ENCODE measurements around the gene DNAJC8.

The DNAJC8 gene

DNA sequence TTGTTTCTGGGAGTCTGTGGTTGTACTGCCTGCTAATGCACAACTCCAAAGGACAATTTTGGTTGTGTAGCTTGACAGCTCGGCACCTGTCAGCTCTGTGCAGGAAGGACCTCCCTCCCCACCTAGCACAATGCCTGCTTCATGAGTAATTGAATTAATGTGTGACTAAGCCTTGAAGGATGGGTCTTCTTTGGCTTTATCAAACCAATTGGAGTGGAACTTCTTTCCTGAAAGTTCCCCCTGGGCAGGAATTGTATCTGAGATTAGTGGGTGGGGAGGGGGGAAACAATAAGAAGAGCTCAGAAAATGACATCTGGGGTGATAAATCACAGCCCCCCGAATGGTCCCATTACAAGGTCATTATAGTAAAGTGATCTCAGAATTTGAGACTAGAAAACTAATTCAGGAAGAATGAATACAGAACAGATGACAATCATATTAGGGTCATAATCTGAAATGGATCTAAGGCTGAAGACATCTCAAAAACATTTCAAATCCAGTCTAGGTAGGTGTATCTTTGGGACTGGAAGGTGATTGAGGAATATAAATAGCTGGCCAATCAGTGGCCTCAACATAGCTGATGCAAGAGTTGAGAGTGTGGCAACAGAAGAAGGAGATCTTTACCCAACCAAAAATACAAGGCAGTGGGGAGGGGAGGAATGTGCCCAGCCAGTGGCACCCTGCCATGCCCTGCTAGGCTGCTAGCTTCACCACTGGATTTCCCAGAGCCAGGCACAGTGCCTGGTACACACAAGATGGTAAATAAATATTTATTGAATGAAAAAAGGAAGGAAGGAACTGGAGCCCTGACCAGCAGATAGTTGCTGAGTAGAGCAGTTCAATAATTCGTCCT, 16.4 kb upstream of the DNAJC8 start:
- peak; percentile 43 for DNase-seq

GRCh38 chr1:28248273-28249012, 15.6 kb upstream of the DNAJC8 start:
- DNase-seq, result peak; percentile 84

GRCh38 chr1:28247612-28248272, 14.9 kb upstream of the DNAJC8 start:
- DNase-seq, result no peak

GRCh38 chr1:28246427-28246832, 13.6 kb upstream of the DNAJC8 start:
- no peak for DNase-seq

GRCh38 chr1:28244549-28245251, 11.9 kb upstream of the DNAJC8 start:
- DNase-seq, result no peak

- DNase-seq, result no peak
Observed at GRCh38 chr1:28243685-28244311, 11.0 kb upstream of the DNAJC8 start.

GRCh38 chr1:28241638-28242241, 8.9 kb upstream of the DNAJC8 start:
- DNase-seq, result no peak

DNA sequence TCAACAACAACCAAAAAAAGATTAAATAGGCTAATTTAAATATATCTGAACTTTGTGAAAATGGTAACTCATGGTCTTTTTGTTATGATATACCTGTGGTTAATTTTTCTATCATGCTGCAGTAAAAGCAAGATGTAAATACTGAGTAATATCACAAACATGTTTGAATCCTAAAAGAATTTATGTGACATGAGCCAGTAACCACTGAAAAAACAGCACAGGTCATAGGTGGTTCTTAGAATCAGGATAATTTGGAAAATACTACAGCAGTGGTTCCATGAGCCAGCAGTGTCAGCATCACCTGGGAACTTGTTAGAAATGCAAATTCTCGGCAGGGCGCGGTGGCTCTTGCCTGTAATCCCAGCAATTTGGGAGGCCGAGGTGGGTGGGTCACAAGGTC, 7.2 kb upstream of the DNAJC8 start:
- no peak for DNase-seq

- DNase-seq, result no peak
Observed at GRCh38 chr1:28239004-28239403, 6.2 kb upstream of the DNAJC8 start.

DNA sequence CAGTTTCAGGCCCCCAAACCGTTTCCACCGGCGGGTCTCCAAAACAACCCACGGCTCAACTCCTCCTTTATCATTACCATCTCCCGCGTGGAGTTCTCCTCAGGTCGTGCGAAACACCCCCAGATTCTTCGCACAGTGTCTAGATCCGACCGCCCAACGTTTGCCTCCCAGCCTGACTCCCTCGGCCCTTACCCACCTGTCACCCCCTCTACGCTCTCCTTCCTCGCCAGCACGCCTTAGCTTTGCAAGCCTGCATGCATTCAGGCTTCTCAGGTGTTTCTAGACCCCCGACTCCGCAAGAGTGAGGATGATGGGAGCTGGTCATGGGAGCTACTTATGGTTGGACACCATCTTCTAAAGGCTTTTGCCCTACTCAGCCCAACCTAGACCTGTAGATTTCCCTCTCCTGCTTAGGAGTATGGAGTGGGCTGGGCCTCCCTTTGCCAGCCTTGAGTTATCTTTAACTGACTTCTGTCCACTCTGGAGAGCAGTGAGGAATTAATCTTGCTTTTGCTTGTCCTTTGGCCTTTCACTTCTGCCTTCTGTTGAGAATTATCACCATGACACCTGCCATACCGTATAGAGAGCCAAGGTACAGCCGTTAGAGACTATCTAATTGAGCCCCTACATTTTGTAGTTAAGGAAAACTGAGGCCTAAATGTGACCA, 4.0 kb upstream of the DNAJC8 start:
- DNase-seq, result peak; percentile 11

DNA sequence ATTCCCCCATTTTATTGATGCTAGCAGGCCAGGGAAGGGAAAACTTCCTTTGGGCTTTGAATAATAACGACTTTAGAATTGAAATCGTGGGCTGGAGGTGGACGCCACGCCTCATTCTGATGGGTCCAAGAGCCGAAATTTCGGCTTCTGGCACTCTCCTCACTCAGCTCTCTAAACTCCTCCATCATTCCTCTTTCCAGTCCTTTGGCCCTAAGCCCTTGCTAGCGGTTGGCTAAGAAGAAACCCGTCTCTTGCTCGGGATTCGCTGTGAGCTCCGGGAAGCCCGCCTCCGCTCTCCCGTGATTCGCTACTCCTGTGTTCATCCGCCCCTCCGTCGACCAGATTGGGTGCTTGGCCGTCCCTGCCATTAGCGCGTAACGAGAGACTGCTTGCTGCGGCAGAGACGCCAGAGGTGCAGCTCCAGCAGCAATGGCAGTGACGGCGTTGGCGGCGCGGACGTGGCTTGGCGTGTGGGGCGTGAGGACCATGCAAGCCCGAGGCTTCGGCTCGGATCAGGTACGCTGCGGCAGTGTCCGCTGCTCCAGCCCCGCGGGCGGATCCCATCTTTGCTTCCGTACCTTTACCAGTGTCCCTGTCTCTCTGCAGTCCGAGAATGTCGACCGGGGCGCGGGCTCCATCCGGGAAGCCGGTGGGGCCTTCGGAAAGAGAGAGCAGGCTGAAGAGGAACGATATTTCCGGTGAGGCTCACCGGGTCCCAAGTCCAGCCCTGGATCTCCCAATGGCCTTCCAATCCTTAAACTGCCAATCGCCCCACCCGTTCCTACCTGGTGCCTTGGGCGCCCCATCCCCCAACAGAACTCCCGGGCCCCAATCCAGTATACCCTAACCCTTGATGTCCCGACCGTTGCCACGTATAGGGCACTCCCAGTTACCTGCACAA, 3.2 kb upstream of the DNAJC8 start, which contains the start of gene ATP5IF1:
TSS of gene ATP5IF1 (plus strand) at position 370 of the 901 bp plus-strand sequence. CDS start at position 430, 60 bp downstream.
- peak; percentile 96 for DNase-seq

DNA sequence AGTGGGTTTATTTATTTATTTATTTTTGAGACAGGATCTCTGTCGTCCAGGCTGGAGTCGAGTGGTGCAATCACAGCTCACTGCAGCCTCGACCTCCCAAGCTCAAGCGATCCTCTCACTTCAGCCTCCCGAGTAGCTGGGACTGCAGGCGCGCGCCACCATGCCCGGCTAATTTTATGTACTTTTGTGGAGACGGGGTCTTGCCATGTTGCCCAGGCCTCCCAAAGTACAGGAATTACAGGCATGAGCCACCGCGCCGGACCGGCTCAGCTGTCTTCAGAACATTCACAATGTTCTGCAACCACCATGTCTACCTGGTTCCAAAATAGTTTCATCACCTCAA, 406 bp upstream of the DNAJC8 start:
- DNase-seq, result no peak

DNA sequence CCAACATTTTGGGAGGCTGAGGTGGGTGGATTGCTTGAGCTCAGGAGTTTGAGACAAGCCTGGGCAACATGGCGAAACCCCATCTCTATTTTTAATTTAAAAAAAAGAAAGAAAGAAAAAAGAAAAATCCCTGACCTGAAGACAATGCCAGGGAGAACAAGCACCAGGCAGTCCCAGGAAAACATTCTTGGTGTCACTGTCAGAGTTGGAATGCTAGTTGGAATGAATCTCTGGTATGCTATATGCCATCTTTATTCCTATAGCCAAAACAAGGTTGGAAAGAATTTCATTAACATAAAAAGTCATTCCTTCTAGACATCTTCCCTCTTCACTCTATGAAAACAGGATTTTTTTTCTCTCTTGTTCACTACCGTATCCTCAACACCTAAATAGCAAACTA, 2.8 kb downstream of the DNAJC8 start:
- no peak for DNase-seq

GRCh38 chr1:28229089-28229488, 3.7 kb downstream of the DNAJC8 start:
- no peak for DNase-seq

DNA sequence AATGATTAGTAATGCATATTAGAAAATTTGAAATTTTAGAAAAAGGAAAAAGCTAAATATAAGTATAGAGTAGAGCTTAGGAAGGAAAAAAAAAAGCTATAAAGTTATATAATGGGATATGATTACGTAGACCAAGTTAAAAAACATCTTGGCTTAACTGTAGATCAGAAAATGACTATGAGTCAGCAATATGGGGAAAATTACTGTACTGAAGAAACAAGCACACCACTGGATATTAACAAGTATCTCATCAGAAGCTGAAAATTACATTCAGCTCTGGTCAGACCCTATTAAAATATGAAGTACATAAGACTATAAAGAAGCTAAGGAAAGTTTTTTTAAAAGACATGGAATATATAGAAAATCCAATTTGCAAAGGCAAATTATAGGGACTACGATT, 19.5 kb downstream of the DNAJC8 start:
- DNase-seq, result no peak

- no peak for DNase-seq
Observed at GRCh38 chr1:28209700-28210099, 23.1 kb downstream of the DNAJC8 start.

GRCh38 chr1:28208818-28209441, 23.9 kb downstream of the DNAJC8 start:
- DNase-seq, result peak; percentile 69

DNA sequence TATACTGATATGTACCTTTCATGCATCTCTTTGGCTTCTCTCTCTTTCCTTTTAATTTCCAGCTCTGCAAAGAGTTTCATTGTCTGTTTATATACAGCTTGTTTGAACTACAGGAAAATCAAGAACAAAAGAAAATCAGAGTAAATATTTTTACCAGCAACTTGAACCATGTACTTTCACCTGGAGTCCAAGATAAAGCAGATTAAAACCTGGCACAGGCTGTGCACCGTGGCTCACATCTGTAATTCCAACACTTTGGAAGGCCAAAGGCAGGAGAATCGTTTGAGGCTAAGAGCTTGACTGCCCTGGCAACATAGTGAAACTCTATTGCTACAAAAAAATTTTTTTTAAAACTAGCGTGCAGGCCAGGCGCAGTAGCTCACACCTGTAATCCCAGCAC, 27.6 kb downstream of the DNAJC8 start:
- DNase-seq, result no peak

GRCh38 chr1:28200234-28200873, 32.5 kb downstream of the DNAJC8 start:
- DNase-seq, result no peak
